GM18907 (cell line): Measurements from ENCODE around the gene NUPR1.
"Not testable (repeated sequence)": the region's sequence is repeated elsewhere in the genome, so short reads cannot be mapped to it uniquely, and the experiment has no call there.

Experiments
- ATAC-seq: cut with Tn5 transposase; IDR thresholded peaks from one replicate; pipeline ENCODE4 v1.9.1; 2021; ENCODE audit warnings: mild to moderate bottlenecking, moderate library complexity; ENCODE audit not compliant: unreplicated experiment

NUPR1 gene

DNA sequence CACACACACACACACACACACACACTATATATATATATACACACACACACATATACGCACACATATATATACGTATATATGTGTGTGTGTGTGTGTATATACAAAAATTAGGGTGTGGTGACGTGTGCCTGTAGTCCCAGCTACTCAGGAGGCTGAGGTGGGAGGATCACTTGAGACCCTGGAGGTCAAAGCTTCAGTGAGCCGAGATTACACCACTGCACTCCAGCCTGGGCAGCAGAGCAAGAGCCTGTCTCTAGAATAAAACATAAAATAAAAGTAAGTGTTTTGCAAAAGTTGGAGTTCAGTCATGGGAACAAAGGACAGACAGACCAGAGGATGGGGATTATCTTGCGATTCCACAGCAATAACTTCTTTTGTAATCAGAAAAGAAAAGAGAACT is 10.8 kb downstream of the NUPR1 start:
- ATAC-seq: no peak

DNA sequence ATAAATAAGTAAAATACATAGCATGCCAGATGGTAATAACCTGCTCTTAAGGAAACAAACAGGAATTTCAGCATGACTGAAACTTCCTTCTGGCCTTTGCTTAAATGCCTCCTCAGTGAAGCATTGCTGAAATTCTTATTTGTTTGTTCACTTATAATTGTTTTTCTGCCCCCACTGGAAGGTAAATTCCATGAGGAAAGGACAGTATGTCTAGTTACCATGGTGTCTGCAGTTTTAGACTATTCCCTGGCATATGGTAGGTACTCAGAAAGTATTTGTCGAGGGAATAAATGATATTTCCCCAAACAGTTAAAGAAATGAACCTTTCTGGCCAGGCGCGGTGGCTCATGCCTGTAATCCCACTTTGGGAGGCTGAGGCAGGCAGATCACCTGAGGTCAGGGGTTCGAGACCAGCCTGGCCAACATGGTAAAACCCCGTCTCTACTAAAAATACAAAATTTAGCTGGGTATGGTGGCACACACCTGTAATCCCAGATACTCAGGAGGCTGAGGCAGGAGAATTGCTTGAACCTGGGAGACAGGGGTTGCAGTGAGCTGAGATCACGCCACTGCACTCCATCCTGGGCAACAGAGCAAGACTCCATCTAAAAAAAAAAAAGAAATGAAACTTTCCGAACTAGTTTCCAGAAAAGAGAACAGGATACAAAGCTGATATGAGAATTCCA is 11.5 kb downstream of the NUPR1 start:
- not testable (repeated sequence) for ATAC-seq

DNA sequence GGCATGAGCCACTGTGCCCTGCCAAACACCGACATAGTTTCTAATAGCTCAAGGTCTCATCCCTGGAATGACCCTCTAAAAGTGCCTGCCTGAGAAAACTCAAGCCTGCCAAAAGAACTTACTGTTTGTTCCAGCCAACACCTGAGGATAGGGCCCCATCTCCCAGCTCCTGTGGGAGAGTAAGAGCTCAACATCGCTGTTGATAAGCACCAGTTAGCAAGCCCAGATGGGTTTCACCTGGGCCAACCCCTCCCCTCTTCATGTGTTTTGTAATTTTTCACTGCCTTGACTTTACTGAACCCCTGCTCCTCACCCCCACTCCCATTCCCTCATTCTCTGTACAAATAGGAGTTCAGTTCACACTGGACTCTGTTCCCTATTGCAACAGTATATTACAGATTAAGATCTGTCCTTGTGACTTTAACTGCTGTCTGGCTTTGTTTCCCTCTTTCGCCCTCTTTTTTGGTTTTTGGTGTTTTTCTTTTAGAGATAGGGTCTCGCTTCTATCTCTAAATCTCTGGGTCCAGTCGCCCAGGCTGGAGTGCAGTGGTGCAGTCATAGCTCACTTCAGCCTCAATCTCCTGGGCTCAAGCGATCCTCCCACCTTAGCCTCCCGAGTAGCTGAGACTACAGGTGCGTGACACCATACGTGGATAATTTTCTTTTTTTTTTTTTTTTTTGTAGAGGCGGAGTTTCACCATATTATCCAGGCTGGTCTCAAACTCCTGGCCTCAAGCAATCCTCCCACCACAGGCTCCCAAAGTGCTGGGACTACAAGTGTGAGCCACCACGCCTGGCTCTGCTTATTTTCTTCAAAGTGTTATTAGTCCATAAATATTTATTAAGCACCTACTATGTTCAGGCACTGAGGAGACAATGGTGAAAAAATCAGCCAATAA is 12.3 kb downstream of the NUPR1 start:
- ATAC-seq: no peak

DNA sequence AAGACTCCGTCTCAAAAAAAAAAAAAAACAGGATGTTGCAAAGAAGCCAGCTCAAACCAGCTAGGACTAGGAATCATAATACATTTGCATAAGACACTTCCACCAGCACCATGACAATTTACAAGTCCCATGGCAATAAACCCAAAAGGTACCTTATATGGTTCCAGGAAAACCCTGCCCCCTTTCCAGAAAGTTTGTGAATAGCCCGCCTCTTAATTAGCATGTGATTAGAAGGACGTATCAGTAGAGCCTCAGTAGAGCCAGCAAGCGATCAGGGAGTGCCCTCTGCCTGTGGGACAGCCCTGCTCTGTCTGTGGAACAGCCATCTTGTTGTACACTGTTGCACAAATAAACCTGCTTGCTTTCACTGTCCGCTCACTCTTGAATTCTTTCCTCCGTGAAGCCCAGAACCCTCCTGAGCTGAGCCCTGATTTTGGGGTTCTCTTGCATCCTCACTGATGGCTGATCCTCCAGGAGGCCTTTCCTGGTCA is 14.0 kb downstream of the NUPR1 start:
- ATAC-seq: no peak

DNA sequence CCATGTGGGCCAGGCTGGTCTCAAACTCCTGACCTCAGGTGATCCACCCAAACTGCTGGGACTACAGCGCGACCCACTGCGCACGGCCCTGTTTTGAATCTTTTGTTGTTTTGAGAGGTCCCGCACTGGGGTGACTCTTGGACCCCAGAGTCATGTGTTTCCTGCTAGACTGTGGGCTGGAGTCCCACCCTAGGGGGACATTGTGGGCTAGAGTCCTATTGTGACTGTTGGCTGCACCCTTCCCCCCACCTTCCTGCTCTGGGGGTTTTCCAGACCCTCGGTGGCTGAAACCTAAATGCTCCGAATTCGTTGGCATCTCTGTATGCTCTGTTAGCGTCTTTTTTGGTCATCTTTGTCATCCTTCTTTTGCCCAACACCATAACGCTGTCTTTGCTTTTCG is 16.0 kb downstream of the NUPR1 start:
- ATAC-seq: no peak

DNA sequence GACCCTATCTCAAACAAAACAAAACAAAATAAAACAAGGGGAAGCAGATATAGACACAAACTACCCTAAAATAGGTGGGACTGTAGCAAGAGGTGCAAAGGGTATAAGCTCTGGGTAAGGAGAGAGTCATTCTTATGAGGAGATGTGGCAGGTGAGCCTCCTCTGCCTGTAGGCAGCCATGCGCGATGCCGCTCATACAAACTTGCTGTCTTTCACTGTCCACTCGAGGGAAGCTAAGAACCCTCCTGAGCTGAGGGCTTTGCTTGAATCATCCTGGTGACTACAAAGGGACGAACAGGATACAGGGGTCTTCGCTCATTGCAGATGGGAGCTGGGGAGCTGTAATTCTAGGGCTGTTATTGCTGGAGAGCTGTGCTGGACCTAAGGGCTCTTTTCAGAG is 17.3 kb downstream of the NUPR1 start:
- ATAC-seq: no peak

DNA sequence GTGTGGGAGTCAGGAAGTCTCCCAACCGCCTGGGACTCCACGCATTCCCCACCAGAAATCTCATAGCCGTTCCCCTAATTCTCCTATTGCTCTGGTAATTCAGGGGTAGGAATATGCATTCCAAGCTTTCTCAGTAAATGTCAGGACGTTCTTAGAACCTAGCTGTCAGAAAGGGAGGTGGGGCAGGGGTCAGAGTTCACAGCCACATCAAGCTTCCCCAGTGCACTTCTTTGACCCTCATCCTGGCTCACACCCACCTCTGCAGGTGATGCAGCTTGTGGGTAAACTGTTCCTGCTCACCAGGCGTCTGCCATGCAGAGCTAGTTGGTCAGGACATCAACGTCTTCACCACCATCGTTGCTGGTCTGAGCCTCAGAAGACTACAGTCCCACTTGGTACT is 18.1 kb downstream of the NUPR1 start:
- ATAC-seq: no peak

DNA sequence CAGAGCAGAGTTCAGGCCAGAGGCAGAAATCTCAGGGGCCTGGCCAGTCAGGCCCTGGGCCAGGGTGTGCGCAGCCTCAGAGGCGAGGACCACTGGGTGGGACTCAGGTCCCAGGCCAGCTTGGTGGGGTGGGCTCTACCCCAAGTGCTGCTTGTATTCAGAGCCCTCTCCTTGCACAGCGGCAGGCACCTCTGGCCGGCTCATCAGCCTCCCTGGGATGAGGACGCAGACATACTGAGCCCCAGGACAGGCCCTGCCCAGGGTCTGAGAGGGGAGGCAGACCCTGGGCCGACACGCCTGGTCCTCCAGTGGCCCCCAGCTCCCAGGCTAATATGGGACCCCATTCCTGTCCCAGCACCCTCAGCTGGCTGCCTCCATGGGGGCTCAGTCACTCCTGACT is 24.5 kb downstream of the NUPR1 start:
- ATAC-seq: no peak

DNA sequence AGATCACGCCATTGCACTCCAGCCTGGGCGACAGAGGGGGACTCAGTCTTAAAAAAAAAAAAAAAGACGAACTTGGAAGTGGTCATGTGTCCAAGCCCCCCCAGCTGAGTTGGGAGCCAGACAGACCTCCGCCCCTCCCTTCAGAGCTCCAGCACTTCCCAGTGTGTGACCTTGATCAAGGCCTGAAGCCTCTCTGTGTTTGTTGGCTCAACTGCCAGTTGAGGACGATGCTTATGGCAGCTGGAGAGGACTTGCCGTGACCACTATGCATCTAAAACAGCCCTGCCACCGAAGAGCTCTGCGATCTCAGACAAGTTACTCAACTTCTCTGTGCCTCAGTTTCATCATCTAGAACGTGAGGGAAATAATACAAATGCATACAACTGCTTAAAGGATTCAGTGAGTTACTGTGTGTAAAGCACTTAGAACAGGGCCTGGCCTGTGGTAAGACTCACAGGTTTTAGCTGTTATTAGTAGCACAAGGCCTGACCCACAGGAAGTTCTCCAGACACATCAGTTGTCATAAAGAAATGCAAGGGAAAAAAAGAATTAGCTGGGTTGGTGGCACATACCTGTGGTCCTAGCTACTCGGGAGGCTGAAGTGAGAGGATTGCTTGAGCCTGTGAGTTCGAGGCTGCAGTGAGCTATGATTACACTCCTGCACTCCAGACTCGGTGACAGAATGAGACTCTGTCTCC is 25.1 kb downstream of the NUPR1 start:
- no peak for ATAC-seq

DNA sequence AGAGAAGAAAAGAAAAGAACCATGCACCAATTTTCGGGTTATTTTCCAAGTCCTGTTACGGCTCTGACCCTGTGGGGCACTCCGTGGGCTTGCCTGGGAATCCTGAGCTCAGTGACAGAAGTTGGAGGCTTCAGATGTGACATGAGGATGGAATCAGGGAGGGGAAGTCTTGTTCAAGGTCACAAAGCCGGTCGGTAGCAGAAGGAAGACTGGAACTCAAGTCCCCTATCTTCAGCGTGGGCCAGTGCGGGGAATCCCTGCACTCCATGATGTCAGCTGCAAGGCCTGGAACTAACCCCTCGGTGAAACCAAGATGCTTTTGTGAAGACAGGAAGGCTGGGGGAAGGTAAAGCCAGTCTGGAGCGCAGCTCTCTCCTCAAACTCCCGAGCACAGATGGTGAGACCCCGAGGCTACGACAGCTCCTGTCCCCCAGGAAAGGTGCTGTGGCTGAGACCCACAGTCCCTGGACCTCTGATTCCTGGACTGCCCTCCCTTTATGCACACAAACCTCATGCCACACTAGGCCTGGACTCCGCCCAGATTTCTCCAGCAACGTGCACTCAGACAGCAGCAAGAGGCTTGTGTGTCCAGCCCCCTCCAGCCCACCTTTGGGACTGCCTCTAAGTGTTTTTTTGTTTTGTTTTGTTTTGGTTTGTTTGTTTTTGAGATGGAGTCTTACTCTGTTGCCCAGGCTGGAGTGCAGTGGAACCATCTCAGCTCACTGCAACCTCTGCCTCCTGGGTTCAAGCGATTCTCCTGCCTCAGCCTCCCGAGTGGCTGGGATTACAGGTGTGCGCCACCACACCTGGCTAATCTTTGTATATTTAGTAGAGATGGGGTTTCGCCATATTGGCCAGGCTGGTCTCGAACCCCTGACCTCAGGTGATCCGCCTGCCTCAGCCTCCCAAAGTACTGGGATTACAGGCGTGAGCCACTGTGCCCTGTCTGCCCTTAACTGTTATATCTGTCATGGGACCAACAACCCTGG is 26.7 kb downstream of the NUPR1 start:
- ATAC-seq: no peak

DNA sequence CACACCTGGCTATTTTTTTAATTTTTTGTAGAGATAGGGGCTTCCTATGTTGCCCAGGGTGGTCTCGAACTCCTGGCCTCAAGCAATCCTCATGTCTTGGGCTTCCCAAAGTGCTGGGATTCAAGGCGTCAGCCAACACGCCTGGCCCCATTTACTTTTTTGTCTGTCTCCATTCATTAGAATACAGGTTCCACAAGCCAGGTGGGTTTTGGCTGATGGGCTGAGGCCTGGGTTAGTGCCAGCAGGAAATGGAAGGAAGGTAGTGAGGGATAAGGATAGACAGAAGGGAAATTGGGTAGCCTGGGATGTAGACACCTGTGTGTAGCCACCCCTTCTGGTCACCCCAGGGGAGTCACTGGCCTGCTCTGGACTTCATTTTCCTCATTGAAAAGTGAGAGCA is 27.7 kb downstream of the NUPR1 start:
- no peak for ATAC-seq

DNA sequence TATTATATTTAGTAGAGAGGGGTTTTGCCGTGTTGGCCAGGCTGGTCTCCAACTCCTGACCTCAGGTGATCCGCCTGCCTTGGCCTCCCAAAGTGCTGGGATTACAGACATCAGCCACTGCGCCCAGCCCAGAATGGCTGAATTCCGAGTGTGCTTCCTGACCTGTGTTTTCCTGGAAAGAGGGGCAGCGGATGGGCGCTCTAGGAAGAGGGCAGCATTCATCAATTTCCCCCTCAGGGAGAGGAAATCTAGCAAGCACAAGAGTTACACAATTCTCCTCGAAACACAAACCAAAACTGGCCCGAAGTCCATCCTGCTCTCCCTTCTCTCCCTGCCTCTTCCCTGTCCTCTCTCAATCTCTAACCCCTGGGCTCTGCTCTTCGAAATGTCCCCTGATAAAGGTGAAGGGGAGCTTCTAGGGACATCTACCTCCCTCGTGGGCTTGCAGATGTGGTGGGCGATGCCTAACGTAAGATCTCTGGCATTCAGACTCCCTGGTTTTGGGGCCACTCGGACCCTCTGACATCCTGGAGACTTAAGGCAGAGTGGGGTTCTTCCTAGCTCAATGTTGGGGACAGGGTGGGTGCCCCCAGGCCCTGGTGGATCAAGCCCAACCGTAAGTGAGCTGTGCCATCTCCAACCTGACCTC is 33.2 kb downstream of the NUPR1 start:
- ATAC-seq: no peak

DNA sequence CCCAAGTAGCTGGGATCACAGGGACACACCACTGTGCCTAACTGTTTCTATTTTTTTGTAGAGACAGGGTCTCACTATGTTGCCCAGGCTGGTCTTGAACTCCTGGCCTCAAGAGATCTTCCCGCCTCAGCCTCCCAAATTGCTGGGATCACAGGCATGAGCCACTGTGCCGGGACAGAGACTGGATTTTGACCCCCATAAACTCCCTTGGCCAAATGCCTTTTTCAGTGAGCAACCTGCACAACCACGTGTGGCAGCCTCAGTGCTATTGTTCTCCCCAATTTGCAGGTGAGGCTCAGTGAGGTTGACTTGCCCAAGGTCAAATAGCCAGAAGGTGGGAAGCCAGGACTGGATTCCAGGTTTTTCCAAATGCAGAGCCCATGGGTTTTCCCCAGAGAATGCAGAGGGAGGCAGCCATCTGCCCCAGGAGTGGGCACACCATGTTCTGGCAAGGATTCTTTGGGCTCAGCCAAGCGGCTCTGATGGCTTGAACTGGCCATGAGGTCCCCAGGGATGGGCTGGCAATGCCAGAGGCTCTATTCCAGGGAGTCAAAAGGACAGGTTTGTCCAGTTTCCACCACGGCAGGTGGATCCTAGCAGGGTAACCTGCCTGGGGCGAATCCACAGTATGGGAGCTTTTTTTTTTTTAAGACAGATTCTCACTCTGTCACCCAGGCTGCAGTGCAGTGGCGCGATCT is 33.9 kb downstream of the NUPR1 start:
- ATAC-seq: no peak

DNA sequence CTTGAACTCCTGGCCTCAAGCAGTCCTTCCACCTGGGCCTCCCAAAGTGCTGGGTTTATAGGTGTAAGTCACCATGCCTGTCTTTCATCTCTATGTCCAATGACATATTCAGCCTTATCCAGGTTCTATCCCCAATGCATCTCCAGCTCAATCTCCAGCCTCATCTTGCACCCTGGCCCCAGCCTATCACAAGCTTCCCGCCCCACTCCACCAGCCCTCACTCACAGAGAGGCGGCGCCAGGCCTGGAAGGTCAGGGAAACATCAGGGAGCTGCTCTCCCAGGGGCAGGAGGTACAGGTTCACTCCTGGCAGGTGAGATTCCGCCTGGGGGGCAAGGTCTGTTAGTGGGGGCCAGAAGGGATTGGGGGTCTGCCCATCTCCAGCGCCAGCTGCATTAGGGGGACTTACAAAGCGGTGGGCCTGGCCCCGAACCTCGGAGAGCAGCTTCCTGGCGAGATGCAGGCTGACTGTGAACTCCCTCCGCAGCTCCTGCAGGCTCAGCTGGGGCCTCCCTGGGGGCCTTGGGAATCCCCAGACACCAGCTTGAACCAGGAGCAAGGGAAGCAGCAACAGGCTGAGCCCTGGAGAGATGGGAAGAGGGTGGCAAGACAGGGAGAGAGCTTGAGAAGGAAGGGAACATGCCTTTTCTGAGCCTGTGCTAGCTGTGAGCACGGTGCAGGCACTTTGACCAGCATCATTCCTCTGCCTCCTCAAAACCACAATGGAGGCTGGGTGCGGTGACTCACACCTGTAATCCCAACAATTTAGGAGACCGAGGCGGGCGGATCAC is 35.1 kb downstream of the NUPR1 start:
- ATAC-seq: no peak

DNA sequence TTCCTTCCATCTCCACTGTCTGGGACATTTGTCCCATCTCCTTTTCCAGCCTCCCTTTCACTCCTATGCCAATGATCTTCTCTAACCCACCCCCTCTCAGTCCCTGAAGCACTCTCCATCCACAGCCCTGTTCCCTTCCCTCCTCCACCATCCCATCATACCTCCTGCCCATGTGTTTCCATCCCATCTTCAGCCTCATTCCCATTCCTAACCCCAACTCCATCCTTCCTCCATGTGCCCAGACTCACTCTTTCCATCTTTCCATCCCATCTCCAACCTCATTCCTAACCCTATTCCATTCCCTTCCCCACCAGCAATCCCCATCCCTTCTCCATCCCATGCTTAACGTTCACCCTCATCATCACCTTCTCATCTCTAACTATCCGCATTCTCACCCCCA is 36.5 kb downstream of the NUPR1 start:
- ATAC-seq: no peak

DNA sequence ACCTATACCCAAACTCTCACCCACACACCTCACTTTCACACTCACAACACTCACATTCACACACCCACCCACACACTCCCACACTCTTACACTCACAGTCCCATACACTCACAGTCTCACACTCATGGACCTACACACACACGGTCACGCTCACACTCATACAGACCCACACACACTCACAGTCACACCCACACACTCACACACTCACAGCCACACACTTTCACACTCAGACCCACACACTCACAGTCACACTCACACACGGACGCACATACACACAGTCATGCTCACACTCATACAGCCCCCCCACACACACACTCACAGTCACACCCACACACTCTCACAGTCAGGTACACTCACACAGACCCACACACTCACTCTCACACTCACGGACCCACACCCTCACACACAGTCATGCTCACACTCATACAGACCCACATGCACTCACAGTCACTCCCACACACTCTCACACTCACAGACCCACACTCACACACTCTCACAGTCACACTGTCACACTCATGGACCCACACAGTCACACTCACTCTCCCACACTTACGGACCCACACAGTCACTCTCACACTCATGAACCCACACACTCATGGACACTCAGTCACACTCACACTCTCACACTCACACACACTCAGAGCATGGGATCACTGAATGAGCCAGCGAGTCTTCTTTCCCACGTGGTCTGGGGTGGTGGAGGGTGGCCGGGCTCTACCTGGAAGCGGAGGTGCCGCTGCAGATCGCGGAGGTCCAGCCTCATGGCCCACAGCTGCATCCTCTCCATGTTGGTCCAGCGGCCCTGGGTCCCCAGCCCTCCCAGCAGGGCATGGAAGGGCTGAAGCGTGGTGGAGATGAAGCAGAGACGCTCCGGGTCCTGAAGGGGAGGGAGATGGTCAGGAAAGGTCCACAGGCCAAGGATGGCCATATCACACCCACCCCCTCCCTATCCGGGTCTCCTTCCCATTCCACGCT is 37.2 kb downstream of the NUPR1 start:
- ATAC-seq: no peak

DNA sequence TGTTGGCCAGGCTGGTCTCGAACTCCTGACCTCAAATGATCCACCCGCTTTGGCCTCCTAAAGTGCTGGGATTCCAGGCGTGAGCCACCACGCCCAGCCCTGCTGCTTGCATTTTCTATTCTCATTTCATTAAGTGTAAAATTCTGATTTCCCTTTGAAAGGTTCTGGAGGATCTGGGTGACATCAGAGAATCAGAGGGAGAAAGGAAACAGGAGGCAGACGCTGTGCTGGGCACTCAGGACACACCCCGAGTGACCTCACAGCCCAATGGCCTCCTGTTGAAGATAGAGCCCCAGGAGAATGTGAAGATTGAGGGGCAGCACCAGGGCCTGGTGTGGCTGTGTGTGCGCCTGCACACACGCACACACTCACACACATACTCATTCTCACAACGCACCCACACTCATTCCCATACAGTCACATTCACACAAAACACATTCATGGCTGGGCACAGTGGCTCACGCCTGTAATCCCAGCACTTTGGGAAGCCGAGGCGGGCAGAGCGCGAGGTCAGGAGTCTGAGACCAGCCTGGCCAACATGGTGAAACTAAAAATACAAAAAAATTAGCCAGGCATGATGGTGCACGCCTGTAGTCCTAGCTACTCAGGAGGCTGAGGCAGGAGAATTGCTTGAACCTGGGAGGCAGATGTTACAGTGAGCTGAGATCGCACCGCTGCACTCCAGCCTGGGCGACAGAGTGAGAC is 38.1 kb downstream of the NUPR1 start:
- ATAC-seq: not testable (repeated sequence)
